ENCODE results near the gene KCNK16. TPM values are rescaled to one million over a fixed set of nuclear protein-coding genes. Genes with fewer than 3 reads are reported as not detected.

The KCNK16 gene
- total and polyA plus RNA-seq, 2 experiments from 2014 or later: not detected

- H3K4me3 ChIP-seq: no peak overlapping the region
- in situ Hi-C loops (cut with MboI): loop anchor here (10.0 to 25.0 kb wide), 2 partner anchors 1486 to 1694 kb away; partner anchors contain the start of gene TSPO2
- H3F3A ChIP-seq (ENCODE audit: insufficient read depth): no peaks in the 10 kb centered on the region
- 78% methylated on average over 13 of the region's 13 CpGs for WGBS, 2 experiments (ENCODE audit: low coverage in 1 of 2, low lambda C conversion rate in 2 of 2, missing lambda C conversion rate in 2 of 2)
- no peak for TF ChIP-seq EZH2phosphoT487 (IDR thresholded peaks at IDR 0.05; ENCODE audit: insufficient read depth, low read depth)
- TF ChIP-seq EZH2 (IDR thresholded peaks at IDR 0.05; ENCODE audit: insufficient read depth, poor library complexity, severe bottlenecking): no peak
- H3K4me1 ChIP-seq (ENCODE audit: insufficient read depth): no peaks in the 10 kb centered on the region
- H3K4me2 ChIP-seq (ENCODE audit: unreplicated experiment): no peak overlapping the region
- H3K36me3 ChIP-seq (ENCODE audit: low read depth): no peaks in the 10 kb centered on the region
- no peak overlapping the region for H3K27ac ChIP-seq
- H3K9me3 ChIP-seq (ENCODE audit: low read depth): no peaks in the 10 kb centered on the region
- no peaks in the 10 kb centered on the region for H4K20me1 ChIP-seq (ENCODE audit: insufficient read depth)
- H3K9ac ChIP-seq: no peak overlapping the region
- H2AFZ ChIP-seq: no peak overlapping the region
- no peaks in the 10 kb centered on the region for H3K79me2 ChIP-seq (ENCODE audit: insufficient read depth)
- H3K27me3 ChIP-seq (replicated peaks; ENCODE audit: insufficient read depth): no peaks in the 10 kb centered on the region
- DNase-seq: no peak
- H3K9me2 ChIP-seq (ENCODE audit: insufficient read depth): no peaks in the 10 kb centered on the region
These were observed 28.4 kb upstream of the KCNK16 start for GRCh38 chr6:39350723-39351505.

- Histone ChIP-seq H3K27me3 (replicated peaks; ENCODE audit: insufficient read depth) (no peaks in the 10 kb centered on the region), H3K4me2 (ENCODE audit: unreplicated experiment) (no peak overlapping the region), H3K9me3 (ENCODE audit: low read depth) (no peaks in the 10 kb centered on the region), H4K20me1 (ENCODE audit: insufficient read depth) (no peaks in the 10 kb centered on the region), H2AFZ (no peak overlapping the region), H3K79me2 (ENCODE audit: insufficient read depth) (no peaks in the 10 kb centered on the region), H3F3A (ENCODE audit: insufficient read depth) (no peaks in the 10 kb centered on the region), H3K4me1 (ENCODE audit: insufficient read depth) (no peaks in the 10 kb centered on the region), H3K9me2 (ENCODE audit: insufficient read depth) (no peaks in the 10 kb centered on the region), H3K9ac (no peak overlapping the region), H3K4me3 (no peak overlapping the region), H3K36me3 (ENCODE audit: low read depth) (no peaks in the 10 kb centered on the region), H3K27ac (no peak overlapping the region)
- no peak for DNase-seq
- TF ChIP-seq EZH2 (IDR thresholded peaks at IDR 0.05; ENCODE audit: insufficient read depth, poor library complexity, severe bottlenecking) (no peak), EZH2phosphoT487 (IDR thresholded peaks at IDR 0.05; ENCODE audit: insufficient read depth, low read depth) (no peak)
- 82% methylated on average over 15 of the region's 15 CpGs for WGBS, 2 experiments (ENCODE audit: low coverage in 1 of 2, low lambda C conversion rate in 2 of 2, missing lambda C conversion rate in 2 of 2)
- in situ Hi-C loops (cut with MboI): no loop called here
These were observed 26.2 kb upstream of the KCNK16 start for GRCh38 chr6:39348740-39349139.

- Histone ChIP-seq H3K36me3 (ENCODE audit: low read depth) (no peaks in the 10 kb centered on the region), H3K4me1 (ENCODE audit: insufficient read depth) (no peaks in the 10 kb centered on the region), H2AFZ (no peak overlapping the region), H3K9me3 (ENCODE audit: low read depth) (no peaks in the 10 kb centered on the region), H3K79me2 (ENCODE audit: insufficient read depth) (no peaks in the 10 kb centered on the region), H4K20me1 (ENCODE audit: insufficient read depth) (no peaks in the 10 kb centered on the region), H3F3A (ENCODE audit: insufficient read depth) (no peaks in the 10 kb centered on the region), H3K4me3 (no peak overlapping the region), H3K9me2 (ENCODE audit: insufficient read depth) (no peaks in the 10 kb centered on the region), H3K9ac (no peak overlapping the region), H3K27ac (no peak overlapping the region), H3K4me2 (ENCODE audit: unreplicated experiment) (no peak overlapping the region), H3K27me3 (replicated peaks; ENCODE audit: insufficient read depth) (no peaks in the 10 kb centered on the region)
- WGBS, 2 experiments (ENCODE audit: low coverage in 1 of 2, low lambda C conversion rate in 2 of 2, missing lambda C conversion rate in 2 of 2): 29 to 30% methylated on average over 9 of the region's 9 CpGs
- in situ Hi-C loops (cut with MboI): no loop called here
- DNase-seq: peak; percentile 72
- TF ChIP-seq EZH2 (IDR thresholded peaks at IDR 0.05; ENCODE audit: insufficient read depth, poor library complexity, severe bottlenecking) (no peak), EZH2phosphoT487 (IDR thresholded peaks at IDR 0.05; ENCODE audit: insufficient read depth, low read depth) (no peak)
These were observed 25.5 kb upstream of the KCNK16 start for GRCh38 chr6:39347906-39348585.

- no peak for DNase-seq
- 81 to 85% methylated on average over 6 of the region's 6 CpGs for WGBS, 2 experiments (ENCODE audit: low coverage in 1 of 2, low lambda C conversion rate in 2 of 2, missing lambda C conversion rate in 2 of 2)
- H3K4me2 ChIP-seq (ENCODE audit: unreplicated experiment): no peak overlapping the region
- no peaks in the 10 kb centered on the region for H3K27me3 ChIP-seq (replicated peaks; ENCODE audit: insufficient read depth)
- H3K27ac ChIP-seq: no peak overlapping the region
- no peaks in the 10 kb centered on the region for H3K79me2 ChIP-seq (ENCODE audit: insufficient read depth)
- H3K9ac ChIP-seq: no peak overlapping the region
- no peaks in the 10 kb centered on the region for H3K9me2 ChIP-seq (ENCODE audit: insufficient read depth)
- no peaks in the 10 kb centered on the region for H4K20me1 ChIP-seq (ENCODE audit: insufficient read depth)
- no peak overlapping the region for H3K4me3 ChIP-seq
- no peaks in the 10 kb centered on the region for H3K36me3 ChIP-seq (ENCODE audit: low read depth)
- no peaks in the 10 kb centered on the region for H3K4me1 ChIP-seq (ENCODE audit: insufficient read depth)
- no peak overlapping the region for H2AFZ ChIP-seq
- TF ChIP-seq EZH2 (IDR thresholded peaks at IDR 0.05; ENCODE audit: insufficient read depth, poor library complexity, severe bottlenecking) (no peak), EZH2phosphoT487 (IDR thresholded peaks at IDR 0.05; ENCODE audit: insufficient read depth, low read depth) (no peak)
- no peaks in the 10 kb centered on the region for H3K9me3 ChIP-seq (ENCODE audit: low read depth)
- no peaks in the 10 kb centered on the region for H3F3A ChIP-seq (ENCODE audit: insufficient read depth)
- in situ Hi-C loops (cut with MboI): no loop called here
These were observed 24.7 kb upstream of the KCNK16 start for GRCh38 chr6:39347206-39347605.

All from GM23248 (cell line).